H1 (cell line): ENCODE results near the gene NRROS.

Experiments used
- RBBP5 ChIP-seq: IDR thresholded peaks from 2 replicates; pipeline ENCODE4 v1.7.1; 2012; ENCODE audit warnings: low read depth, mild to moderate bottlenecking, inconsistent platforms, low read length, moderate library complexity, borderline replicate concordance
- SIN3A ChIP-seq, 2 experiments: IDR thresholded peaks in 1 of 2; conservative IDR thresholded peaks in 1 of 2; 2 replicates each; pipeline ENCODE4 v1.6.1; 2011 to 2012; ENCODE audit warnings: low read length in 2 of 2, improper control_type of control experiment in 1 of 2, low read depth in 1 of 2, mild to moderate bottlenecking in 1 of 2

DNA sequence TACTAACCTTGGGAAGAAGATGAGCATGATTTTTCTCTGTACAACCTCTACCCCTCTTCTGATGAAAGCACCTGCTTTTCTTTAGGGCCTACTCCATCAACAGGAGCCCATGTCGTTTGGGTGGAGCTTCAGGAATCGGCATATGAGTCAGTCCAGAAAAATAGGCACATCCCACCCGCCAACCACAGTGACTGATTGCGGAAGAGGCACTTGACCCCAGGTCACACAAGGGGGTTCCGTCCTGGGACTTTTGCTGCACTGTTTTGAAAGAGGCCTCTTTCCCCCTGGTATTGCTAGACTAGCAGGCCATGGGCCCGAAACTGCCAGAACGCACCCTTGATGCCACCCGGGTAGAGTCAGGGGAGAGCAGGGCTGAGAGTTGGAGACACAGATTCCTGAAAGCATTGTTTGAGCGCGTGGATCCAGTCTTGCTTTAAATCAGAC lies 19.3 kb upstream of the NRROS start:
- TF ChIP-seq RBBP5 (no peak), SIN3A (conservative IDR thresholded peaks at IDR 0.05 in 1 of 2, IDR thresholded peaks at IDR 0.05 in 1 of 2; ENCODE audit: low read depth in 1 of 2, low read length in 2 of 2) (no peak)
